ENCODE measurements around the gene CDC42BPB. TPM values are rescaled to one million over a fixed set of nuclear protein-coding genes. Genes with fewer than 3 reads are reported as not detected.

Gene CDC42BPB
- total and polyA plus RNA-seq, 2 of the 4 experiments (the other 2 are of a cell fraction): 49.1 to 81.4 TPM

GRCh38 chr14:102945346-102946130, 111.8 kb downstream of the CDC42BPB start:
- BruUV-seq (replicated peaks): no TSS peak
- Histone ChIP-seq H3K23ac (ENCODE audit: low read depth, low read length) (no peak overlapping the region), H2AK5ac (ENCODE audit: low read depth, low read length) (no peak overlapping the region), H2BK120ac (ENCODE audit: low read depth, low read length) (no peak overlapping the region), H3K36me3 (ENCODE audit: control insufficient read depth, insufficient read depth, low read length) (peaks cover 83% of the 10 kb centered on the region), H3K56ac (ENCODE audit: extremely low read depth, insufficient read depth, low read length) (no peak overlapping the region), H4K20me1 (ENCODE audit: insufficient read depth, low read length) (peaks cover 13% of the 10 kb centered on the region), H2AFZ (replicated peaks; ENCODE audit: low read length, poor library complexity) (no peak overlapping the region), H2BK20ac (ENCODE audit: low read depth, low read length) (no peak overlapping the region), H3K4me1 (ENCODE audit: control insufficient read depth, insufficient read depth, low read length) (peaks cover 12% of the 10 kb centered on the region), H3K4ac (ENCODE audit: low read depth, low read length) (no peak overlapping the region), H4K8ac (ENCODE audit: low read depth in 2 of 2, low read length in 2 of 2) (no peak overlapping the region), H4K5ac (ENCODE audit: low read depth, low read length) (no peak overlapping the region), H3K79me1 (ENCODE audit: low read depth in 1 of 2, low read length in 2 of 2) (peaks cover 3 to 32% of the 10 kb centered on the region in 2 experiments; a peak in 3 of 4 replicates), H3K9ac (ENCODE audit: low read depth, low read length) (no peak overlapping the region), H3K27me3 (ENCODE audit: control insufficient read depth, insufficient read depth, low read length) (no peaks in the 10 kb centered on the region), H3K14ac (replicated peaks; ENCODE audit: low read depth, low read length) (no peak overlapping the region), H4K91ac (ENCODE audit: insufficient read depth, low read depth, low read length) (no peak overlapping the region), H3K9me3 (ENCODE audit: control insufficient read depth, insufficient read depth, low read length) (no peaks in the 10 kb centered on the region), H3K27ac (ENCODE audit: insufficient read depth, low read length) (no peak overlapping the region), H3K9me1 (ENCODE audit: insufficient read depth, low read length) (peaks cover 18% of the 10 kb centered on the region), H3K18ac (ENCODE audit: low read depth, low read length) (no peak overlapping the region), H2BK5ac (ENCODE audit: low read depth, low read length, poor library complexity, severe bottlenecking) (no peak overlapping the region), H3K4me2 (ENCODE audit: low read depth, low read length) (no peak overlapping the region), H3K4me3 (ENCODE audit: insufficient read depth, low read depth, low read length) (no peak overlapping the region), H2BK15ac (ENCODE audit: low read depth, low read length) (no peak overlapping the region), H2AK9ac (replicated peaks; ENCODE audit: low read depth, low read length, poor library complexity) (no peak overlapping the region)
- CTCF ChIA-PET: no interaction called here
- WGBS, 2 experiments (ENCODE audit: extremely low coverage in 2 of 2, insufficient read length in 1 of 2): 82% methylated on average over 4 of the region's 29 CpGs; no CpG with 5 or more reads in 1 of the 2 experiments
- intact Hi-C loops (cut with micrococcal nuclease) (no loop called here), dilution Hi-C loops (cut with HindIII; ENCODE audit: low sequenced_read_pairs, unreplicated experiment) (no loop called here), in situ Hi-C loops (cut with MboI; ENCODE audit: low sequenced_read_pairs) (no loop called here)
- ATAC-seq (ENCODE audit: low read depth) (peak; percentile 41), DNase-seq (peak; percentile 84)
- POLR2A ChIA-PET (ENCODE audit: unreplicated experiment): no interaction called here
- TF ChIP-seq MAFK (IDR thresholded peaks at IDR 0.05; ENCODE audit: low read depth, low read length): no peak
- TF ChIP-seq RCOR1 (IDR thresholded peaks at IDR 0.05; ENCODE audit: insufficient replicate concordance, low read length): no peak
- no peak for TF ChIP-seq NFE2L2 (IDR thresholded peaks at IDR 0.05; ENCODE audit: low read depth, low read length)
- no peak for TF ChIP-seq RAD21 (IDR thresholded peaks at IDR 0.05; ENCODE audit: low read length)
- no peak for TF ChIP-seq CTCF (conservative IDR thresholded peaks at IDR 0.05; ENCODE audit: low read depth, low read length)
